DMS153 treated with DMSO at 0.1 percent for 48 hours (cell line): Measurements from ENCODE around the gene EML1.

Experiments
- DNase-seq: peaks from one replicate; lab custom pipeline; 2025; ENCODE audit not compliant: unreplicated experiment; lab: John Stamatoyannopoulos, UW

The EML1 gene

DNA sequence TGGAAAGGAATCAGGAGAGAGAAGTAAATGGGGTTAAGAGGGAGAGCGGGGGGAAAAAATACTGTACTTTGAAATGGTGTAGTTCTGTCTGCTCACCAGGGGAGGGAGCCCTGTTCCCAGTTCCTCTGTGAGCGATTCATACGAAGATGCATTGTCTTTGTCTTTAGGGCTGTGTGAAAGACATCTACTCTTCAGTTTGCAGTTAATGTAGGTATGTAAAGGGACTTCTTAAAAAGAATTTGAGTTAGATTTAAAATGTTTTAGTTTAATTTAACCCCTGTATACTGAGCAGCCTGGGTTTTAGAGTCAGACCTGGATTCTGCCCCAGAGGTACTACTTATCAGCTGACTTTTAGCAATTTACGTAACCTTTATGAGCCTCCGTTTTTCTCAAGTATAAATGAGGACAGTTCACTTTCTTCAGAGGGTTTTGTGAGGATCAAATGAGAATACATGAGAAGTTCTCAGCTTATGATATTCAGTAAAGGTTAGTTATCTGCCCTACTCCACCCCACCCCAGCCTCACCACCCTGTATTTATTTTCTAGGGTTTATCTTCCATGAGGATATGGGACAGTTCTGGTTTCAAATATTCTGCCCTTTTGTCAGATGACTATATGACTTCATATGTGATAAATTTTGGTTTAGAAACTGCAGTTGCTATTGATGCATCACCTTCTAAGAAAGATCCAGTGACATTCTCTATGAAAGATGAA, 189.5 kb downstream of the EML1 start:
- peak; percentile 47 for DNase-seq

DNA sequence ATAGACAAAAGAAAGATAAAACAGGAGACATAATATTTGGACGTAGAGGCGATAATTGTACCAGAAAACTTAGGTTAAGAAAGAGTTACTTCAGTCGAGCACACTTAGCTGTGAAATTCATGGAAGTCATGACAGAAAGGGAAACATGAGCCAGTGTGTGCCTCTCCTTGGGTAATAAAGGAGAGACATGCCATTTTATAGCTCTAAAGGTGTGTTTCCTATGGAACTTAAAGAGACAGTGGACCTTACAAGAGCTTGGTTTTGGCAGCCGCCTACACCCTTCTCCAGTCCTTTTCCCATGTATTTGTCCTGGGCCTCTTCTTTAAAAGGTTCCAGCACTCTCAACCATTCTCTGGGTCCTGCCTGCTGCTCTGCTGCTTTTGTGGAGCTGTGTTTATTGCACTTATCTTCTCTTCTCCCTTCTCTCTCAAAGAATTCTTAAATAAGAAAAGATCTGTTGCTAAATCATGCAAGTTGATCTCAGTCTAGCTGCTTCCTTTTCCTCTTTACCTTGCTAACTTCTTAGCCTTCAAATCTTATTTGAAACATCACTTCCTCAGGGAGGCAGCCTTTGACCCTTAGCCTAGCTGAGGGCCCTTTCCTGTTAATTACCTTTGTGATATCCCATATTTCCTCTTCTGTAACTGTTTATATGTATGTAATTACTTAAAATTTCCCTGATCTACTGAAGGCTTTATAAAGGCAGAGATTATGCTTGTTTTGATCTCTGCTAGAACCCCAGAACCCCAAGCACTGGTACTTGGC, 190.2 kb downstream of the EML1 start:
- no peak for DNase-seq

DNA sequence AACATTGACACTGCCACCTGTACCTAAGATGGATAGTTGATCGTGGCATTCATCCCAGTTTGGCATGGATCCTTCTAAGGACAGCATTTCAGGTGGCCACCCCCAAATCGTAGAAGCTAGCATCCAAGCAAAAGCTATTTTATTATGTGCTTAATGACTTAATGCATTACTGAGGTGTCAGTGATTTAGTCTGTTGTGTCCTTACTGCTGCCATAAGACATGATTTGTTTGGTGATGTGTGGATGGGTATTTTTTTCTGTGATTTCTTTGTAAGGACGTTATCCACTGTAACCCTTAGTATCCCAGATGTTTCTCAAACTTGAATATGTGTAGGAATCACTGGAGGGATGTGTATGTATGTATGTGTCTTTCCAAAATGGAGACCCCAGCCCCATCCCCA, 190.8 kb downstream of the EML1 start:
- no peak for DNase-seq

DNA sequence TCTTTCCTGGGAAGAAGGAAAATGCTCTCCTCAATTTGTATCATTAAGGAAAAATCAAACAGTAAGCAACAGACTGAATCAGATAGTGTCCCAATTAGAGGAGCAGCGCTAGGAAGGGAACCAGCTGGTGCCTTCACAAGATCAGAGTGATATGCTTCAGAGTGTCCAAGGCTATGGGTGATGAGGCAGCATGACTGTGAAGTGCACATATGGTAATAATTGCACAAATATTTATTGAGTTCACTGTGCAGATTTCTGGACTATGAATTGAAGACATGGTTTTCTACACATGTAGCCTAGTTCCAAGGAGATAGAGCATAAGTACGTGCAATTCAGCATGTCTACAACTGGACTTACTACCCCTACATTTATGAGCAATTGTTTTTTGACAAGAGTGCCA, 193.2 kb downstream of the EML1 start:
- no peak for DNase-seq

DNA sequence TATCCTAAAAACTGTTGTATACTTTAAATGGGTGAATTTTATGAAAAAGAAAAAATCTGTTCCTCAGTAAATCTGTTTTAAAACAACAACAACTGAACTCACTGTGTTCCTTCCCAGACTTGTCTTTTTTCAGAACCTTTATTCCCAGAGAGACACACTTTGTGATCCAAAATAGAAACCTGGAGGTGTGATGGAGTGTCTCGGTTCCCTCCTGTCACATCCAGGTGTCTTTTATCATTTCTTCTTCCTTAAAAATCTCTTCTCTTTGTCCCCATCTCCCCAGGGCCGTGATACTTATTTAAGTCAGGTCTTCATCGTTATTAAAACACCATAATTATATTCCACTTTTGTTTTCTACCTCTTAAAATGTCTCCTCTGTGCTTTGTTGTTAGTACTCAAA, 195.8 kb downstream of the EML1 start:
- no peak for DNase-seq

DNA sequence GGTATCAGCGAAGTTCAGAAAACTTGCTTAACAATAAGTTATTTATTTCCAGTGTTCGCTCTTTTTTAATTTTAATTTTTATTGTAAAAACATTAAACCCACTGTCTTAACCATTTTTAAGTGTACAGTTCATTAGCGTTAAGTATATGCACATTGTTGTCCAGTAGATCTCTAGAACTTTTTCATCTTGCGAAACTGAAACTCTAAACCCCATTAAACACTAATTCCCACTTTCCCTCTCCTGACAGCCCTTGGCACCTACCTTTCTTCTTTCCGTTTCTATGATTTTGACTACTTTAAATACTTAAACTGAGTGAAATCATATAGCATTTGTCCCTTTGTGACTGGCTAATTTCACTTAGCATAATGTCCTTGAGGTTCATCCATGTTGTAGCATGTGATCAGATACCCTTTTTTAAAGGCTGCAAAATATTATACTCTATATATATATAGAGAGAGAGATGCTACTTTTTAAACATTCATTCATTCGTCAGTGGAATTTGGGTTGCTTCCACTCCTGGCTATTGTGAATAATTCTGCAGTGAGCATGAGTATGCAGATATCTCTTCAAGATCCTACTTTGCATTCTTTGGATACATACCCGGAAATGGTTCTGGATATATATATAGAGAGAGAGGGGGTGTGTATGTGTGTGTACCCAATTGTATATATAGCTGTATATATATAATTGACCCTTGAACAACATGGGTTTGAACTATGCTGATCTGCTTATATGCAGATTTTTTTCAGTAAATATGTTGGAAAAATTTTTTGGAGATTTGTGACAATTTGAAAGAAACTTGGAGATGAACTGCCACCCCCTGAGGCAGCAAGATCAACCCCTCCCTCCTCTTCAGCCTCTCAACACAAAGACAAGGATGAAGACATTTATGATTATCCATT, 197.3 kb downstream of the EML1 start:
- DNase-seq: no peak

DNA sequence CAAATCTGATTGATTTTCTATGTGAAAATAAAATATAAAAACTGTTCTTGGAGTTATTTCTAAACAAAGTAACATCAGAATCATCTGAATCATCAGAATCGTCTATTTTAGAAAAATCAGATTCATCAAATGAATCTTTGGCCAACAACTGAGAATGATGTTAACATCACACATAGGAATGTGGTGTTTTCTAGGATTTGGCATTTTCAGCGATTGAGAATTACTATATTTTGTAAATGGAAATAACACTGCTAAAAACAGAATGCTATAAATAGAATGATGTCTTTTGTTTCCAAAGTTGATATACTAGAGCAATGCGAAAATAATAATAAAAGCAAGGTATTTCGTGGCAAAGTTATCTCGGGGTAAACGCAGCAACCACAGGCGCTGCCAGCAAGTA, 198.1 kb downstream of the EML1 start:
- DNase-seq: no peak
